ENCODE data around the gene PTOV1.

The PTOV1 gene

GRCh38 chr19:49850487-49851342, at the start of gene PTOV1:
Gene PTOV1, plus strand, starts transcription at chr19:49851159.
- DNase-seq, result peak; percentile 93

- DNase-seq, result no peak
Observed at GRCh38 chr19:49801401-49801888, 49.5 kb upstream of the PTOV1 start.

- peak; percentile 92 for DNase-seq
Observed at GRCh38 chr19:49801966-49802661, 48.8 kb upstream of the PTOV1 start.

GRCh38 chr19:49802836-49803528, 48.0 kb upstream of the PTOV1 start:
- DNase-seq, result no peak

GRCh38 chr19:49803529-49803856, 47.5 kb upstream of the PTOV1 start:
- DNase-seq, result no peak

GRCh38 chr19:49805822-49806619, 44.9 kb upstream of the PTOV1 start:
- no peak for DNase-seq

GRCh38 chr19:49806620-49806959, 44.4 kb upstream of the PTOV1 start:
- no peak for DNase-seq

GRCh38 chr19:49807058-49807903, 43.7 kb upstream of the PTOV1 start:
- DNase-seq, result no peak

GRCh38 chr19:49807904-49808675, 42.9 kb upstream of the PTOV1 start:
- no peak for DNase-seq

- DNase-seq, result peak; percentile 81
Observed at GRCh38 chr19:49808711-49809159, 42.2 kb upstream of the PTOV1 start.

- no peak for DNase-seq
Observed at GRCh38 chr19:49809160-49809940, 41.6 kb upstream of the PTOV1 start.

GRCh38 chr19:49809941-49810389, 41.0 kb upstream of the PTOV1 start:
- no peak for DNase-seq

GRCh38 chr19:49811328-49811727, 39.6 kb upstream of the PTOV1 start:
- no peak for DNase-seq

GRCh38 chr19:49812452-49812996, 38.4 kb upstream of the PTOV1 start:
- no peak for DNase-seq

GRCh38 chr19:49812997-49813861, 37.7 kb upstream of the PTOV1 start, which contains the start of gene FUZ:
Gene FUZ, minus strand, starts transcription at chr19:49813292. Its CDS starts 186 bp downstream, at chr19:49813106.
- peak; percentile 99 for DNase-seq

GRCh38 chr19:49814010-49814409, 36.9 kb upstream of the PTOV1 start:
- no peak for DNase-seq

GRCh38 chr19:49816590-49816989, 34.4 kb upstream of the PTOV1 start:
- DNase-seq, result no peak

GRCh38 chr19:49817964-49818648, 32.9 kb upstream of the PTOV1 start, which contains the start of gene MED25:
Gene MED25, plus strand, starts transcription at chr19:49818289. Its CDS starts 53 bp downstream, at chr19:49818342.
- peak; percentile 83 for DNase-seq
